KOPT-K1 (cell line): ENCODE results near the gene SDK2.
"Not testable (repeated sequence)": the region's sequence is repeated elsewhere in the genome, so short reads cannot be mapped to it uniquely, and the experiment has no call there.

Experiments
- H3K27ac ChIP-seq: fragments of 200-600 bp; sonication (generic); 2 replicates; pipeline ENCODE4 v1.5.1; 2016; ENCODE audit warnings: antibody characterized with exemption, mild to moderate bottlenecking, low read depth, low read length; ENCODE audit not compliant: poor library complexity, severe bottlenecking
- H3K36me3 ChIP-seq: fragments of 200-600 bp; sonication (generic); 2 replicates; pipeline ENCODE4 v1.5.1; 2017; ENCODE audit warnings: antibody characterized with exemption, mild to moderate bottlenecking, low read length, moderate library complexity; ENCODE audit not compliant: insufficient read depth
- H3K9me3 ChIP-seq: fragments of 200-600 bp; sonication (generic); 2 replicates; pipeline ENCODE4 v1.5.1; 2017; ENCODE audit warnings: antibody characterized with exemption, low read length, mild to moderate bottlenecking; ENCODE audit not compliant: insufficient read depth, poor library complexity, severe bottlenecking

The SDK2 gene

DNA sequence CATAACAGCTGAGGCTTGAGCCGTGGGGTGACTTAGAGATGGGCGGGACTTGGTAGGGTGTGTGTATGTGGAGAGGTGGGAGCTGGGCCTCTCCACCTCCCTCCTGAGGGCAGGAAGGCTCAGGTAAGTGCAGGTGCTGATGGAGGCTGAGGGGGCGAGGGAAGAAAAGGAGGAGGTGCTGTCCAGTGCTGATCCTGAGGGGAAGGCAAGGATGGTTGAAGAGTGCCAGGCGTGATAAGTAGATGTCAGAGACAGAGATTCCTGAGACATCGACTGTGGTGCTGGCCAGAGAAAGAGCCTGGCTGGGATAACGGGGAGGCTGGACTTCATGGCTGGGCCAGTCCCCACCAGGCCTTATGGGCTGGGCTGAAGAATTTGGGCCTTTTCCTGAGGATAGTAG is 159.1 kb downstream of the SDK2 start:
- no peaks in the 10 kb centered on the region for H3K36me3 ChIP-seq
- H3K27ac ChIP-seq = no peak overlapping the region

DNA sequence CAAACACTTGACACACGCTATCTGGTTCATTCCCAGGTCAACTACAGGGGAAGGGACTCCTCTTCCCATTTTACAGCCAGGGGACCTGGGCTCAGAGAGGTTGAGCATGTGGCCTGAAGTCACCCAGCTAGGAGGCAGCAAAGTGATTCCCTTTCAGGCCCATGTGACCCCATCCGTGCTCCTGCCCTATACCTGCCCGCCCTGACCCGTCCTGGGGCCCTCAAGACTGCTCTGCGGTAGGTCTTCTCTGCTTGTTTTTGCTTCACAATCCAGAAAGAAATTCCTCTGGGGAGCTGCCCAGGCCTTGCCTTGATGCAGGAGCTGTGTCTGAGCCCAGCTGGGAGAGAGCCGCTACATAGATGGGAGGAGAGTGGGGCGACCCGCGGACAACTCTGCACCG is 161.4 kb downstream of the SDK2 start:
- no peaks in the 10 kb centered on the region for H3K36me3 ChIP-seq
- no peak overlapping the region for H3K27ac ChIP-seq
- peaks cover 21% of the 10 kb centered on the region for H3K9me3 ChIP-seq

More for the DNA sequence above, 159.1 kb downstream of the SDK2 start:
- H3K9me3 ChIP-seq = peaks cover 21% of the 10 kb centered on the region

DNA sequence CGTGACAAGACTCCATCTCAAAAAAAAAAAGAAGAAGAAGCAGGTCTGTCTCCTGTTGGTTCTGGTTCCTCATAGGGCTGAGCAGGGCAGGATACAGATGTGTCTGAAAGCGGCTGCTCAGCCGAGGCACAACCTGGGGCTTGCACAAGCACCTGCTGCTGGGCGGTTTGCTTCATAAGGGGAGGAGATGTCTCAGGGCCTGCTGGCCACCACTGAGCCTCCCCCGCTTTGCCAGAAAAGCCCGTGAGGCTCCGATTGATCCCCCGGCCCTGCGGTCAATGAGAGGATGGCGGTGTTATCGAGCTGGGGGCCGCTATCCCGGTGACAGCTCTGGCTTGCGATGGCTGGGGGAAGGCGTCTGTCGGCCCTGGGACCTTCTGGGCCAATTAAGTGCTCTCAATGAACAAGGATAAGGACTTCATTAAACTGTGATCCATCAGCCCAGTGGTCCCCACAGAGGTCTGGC is 162.0 kb downstream of the SDK2 start:
- Histone ChIP-seq H3K27ac (no peak overlapping the region), H3K36me3 (no peaks in the 10 kb centered on the region), H3K9me3 (peaks cover 21% of the 10 kb centered on the region)

DNA sequence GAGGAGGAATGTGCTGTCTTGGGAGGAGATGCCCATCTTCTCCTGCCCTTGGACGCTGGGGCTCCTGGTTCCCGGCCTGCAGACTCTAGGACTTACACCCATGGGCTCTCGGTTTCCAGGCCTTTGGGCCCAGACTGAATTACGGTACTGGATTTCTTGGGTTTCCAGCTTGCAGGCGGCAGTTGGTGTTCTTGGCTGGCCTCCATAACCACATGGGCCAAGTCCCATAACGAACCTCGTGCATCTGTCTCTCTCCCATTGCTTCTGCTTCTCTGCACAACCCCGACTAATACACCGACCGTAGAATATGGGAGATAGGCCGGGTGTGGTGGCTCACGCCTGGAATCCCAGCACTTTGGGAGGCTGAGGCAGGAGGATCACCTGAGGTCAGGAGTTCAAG is 162.6 kb downstream of the SDK2 start:
- no peak overlapping the region for H3K27ac ChIP-seq
- H3K9me3 ChIP-seq = peaks cover 21% of the 10 kb centered on the region
- no peaks in the 10 kb centered on the region for H3K36me3 ChIP-seq

DNA sequence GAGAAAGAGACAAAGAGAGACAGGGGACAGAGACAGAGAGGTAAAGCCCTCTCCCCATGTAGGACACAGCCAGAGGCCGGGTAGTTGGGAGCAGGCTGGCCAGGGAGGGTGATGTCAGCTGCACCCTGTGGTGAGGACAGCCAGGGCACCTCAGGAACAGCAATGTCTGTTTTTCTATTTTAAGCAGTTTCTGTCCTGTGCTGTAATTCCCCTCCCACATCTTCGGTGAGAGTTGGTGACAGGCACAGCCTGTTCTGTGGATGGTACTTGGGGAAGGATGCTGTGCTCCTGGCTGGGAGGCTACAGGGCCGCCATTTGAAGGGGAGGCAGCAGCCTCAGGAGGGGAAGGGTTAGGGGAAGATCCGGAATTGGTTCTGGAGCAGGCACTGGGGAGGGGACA is 163.5 kb downstream of the SDK2 start:
- no peaks in the 10 kb centered on the region for H3K36me3 ChIP-seq
- no peak overlapping the region for H3K27ac ChIP-seq
- H3K9me3 ChIP-seq = peaks cover 16% of the 10 kb centered on the region

DNA sequence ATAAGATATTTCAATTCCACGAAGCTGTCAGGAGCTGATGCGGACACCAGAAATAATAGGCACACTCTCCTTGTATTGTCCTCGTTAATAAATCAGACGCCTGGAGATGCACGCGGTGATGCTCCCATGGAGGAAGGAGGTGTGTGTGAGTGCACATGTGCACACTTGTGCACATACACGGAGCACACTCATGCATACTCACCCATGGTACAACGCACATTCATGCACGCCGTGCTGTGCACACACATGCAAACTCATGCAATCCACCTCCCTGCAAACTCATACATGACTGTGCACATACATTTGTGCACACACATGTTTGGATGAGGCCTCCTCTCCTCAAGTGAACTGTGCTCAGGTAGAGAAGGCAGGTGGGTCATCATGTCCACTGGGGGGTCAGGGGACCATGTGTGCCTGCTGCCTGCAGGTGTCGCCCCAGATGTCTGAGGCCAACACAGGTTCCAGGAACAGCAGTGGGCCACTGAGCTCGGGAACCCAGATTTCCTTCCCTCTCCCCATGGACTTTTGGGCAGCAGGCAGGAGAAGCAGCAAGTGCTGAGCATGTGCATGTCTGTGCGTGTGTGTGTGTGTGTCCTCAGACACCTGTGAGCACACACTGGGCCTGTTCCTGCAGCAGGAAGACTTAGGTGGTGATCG is 165.3 kb downstream of the SDK2 start:
- H3K9me3 ChIP-seq = no peaks in the 10 kb centered on the region

DNA sequence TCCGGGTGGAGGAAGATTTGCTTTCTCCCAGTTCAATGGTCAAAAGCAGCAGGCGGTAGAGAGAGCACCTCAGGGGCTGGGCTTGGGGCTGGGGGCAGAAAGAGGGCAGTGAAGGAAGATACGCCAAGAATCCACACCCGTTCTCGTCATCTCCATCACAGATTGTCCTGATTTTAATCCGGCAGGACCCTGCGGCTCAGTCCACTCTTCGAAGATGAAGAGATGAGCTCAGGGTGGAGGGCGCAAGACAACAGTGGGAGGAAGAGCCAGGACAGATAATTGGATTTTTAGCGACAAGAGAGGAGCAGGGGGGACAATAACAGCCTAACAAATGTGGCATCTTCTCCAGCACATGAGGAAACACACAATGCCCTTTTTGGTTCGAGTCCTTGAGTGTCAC is 165.9 kb downstream of the SDK2 start:
- Histone ChIP-seq H3K36me3 (no peaks in the 10 kb centered on the region), H3K9me3 (peaks cover under 1% of the 10 kb centered on the region), H3K27ac (no peak overlapping the region)

More for the DNA sequence above, 165.3 kb downstream of the SDK2 start:
- no peak overlapping the region for H3K27ac ChIP-seq
- no peaks in the 10 kb centered on the region for H3K36me3 ChIP-seq

DNA sequence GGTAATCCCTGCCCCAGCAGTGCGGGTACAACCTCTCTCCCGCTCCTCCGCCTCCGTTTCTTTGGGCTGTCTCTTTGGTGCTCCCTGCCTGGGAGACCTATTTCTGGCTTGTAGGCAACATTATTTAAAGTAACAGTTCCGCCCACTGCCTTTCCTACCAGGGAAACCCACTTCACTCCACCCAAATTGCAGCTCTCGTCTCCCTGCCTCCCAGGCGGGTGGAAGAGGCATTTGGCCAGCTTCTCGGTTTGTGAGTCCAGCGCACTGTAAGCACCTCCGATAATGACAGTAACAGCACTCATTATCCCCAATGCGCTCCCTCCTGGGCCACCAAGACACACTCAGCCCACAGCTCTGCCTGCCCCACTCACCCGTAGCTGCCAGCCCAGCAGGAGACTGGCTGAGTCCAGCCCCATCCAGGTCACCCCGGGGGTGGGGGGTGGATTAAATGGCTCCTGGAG is 167.3 kb downstream of the SDK2 start:
- no peak overlapping the region for H3K27ac ChIP-seq
- H3K36me3 ChIP-seq = no peaks in the 10 kb centered on the region
- peaks cover 15% of the 10 kb centered on the region for H3K9me3 ChIP-seq

DNA sequence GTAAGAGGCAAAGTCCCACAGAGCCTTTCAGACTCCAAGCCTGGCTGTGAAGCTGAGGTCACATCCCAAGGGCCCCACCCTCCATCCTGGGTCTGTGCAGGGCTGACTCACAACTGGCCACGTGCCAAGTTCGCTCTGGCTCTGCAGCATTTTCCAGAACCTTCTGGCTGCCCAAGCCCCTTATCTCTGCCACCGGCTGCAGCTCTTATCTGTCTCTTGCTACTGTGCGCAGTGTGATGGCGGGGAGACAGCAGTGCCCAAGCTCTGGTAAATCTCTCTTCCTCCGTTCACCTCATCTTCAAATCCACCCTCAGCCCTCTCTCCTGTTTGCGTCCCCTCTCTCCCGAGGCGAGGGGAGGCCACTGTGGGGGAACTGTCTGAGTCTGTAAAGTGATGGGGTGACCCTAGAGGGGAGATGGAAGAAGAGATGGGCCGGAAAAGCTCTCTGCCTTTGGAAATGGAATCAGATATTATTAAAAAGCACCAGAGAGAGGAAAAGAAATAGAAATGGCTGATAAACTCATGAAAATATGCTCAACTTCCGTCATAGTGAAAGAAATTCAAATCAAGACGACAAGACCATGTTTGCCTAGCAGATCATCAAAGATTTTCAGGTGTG is 169.8 kb downstream of the SDK2 start:
- H3K27ac ChIP-seq = no peak overlapping the region

DNA sequence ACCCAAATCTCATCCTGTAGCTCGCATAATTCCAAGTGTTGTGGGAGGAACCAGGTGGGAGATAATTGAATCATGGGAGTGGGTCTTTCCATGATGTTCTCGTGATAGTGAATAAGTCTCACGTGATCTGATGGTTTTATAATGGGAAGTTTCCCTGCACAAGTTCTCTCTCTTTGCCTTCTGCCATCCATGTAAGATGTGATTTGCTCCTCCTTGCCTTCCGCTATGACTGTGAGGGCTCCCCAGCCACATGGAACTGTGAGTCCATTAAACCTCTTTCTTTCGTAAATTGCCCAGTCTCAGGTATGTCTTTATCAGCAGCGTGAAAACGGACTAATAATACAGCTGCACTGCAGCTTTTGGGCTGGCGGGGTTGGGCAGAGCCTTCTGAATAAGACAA is 171.5 kb downstream of the SDK2 start:
- H3K27ac ChIP-seq, H3K36me3 ChIP-seq: not testable (repeated sequence)
- H3K9me3 ChIP-seq = peaks cover 18% of the 10 kb centered on the region

More for the DNA sequence above, 169.8 kb downstream of the SDK2 start:
- H3K36me3 ChIP-seq = no peaks in the 10 kb centered on the region
- H3K9me3 ChIP-seq = peaks cover 18% of the 10 kb centered on the region

DNA sequence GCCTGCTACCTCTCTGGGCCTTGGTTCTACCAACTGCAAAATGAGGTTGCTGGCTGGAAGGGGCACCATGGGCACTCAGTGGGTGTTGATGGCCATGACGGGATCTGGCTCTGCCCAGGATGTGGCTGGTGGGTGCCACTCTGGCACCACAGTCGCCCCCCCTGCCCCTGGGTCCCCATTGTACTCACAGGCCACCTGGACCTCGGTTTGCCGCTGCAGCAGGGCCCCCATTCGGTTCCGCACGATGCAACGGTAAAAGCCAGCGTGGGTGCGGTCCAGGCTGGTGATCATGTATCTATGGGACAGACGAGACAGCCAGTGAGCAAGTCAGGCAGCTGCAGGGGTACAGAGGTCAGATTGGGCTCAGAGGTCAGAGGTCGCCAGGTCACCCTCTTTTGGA is 172.3 kb downstream of the SDK2 start:
- Histone ChIP-seq H3K27ac (no peak overlapping the region), H3K36me3 (no peaks in the 10 kb centered on the region), H3K9me3 (peaks cover 18% of the 10 kb centered on the region)

DNA sequence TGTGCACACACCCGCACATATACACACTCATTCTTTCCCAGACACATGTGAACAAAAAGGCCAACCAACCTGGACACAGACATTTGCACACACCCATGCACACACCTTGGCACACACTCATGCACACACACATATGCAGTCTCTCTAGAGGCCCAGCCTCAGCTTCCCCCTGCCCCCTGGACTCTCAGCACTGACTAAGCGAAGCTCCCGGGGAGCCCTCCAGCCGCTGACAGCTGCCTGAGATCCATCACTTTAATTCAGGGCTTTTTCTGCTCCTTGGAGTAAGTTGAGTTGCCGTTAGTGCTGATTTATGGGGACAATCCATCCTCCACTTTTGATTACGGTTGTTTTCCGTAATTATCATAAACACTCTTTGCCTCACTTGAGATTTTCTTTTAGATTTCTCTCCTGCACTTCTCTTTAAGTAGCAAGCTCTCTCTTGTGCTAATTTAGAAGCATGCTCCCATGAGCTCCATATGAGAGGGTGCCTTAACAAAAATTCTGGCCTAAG is 173.9 kb downstream of the SDK2 start:
- Histone ChIP-seq H3K27ac (no peak overlapping the region), H3K36me3 (no peaks in the 10 kb centered on the region), H3K9me3 (peaks cover 18% of the 10 kb centered on the region)

DNA sequence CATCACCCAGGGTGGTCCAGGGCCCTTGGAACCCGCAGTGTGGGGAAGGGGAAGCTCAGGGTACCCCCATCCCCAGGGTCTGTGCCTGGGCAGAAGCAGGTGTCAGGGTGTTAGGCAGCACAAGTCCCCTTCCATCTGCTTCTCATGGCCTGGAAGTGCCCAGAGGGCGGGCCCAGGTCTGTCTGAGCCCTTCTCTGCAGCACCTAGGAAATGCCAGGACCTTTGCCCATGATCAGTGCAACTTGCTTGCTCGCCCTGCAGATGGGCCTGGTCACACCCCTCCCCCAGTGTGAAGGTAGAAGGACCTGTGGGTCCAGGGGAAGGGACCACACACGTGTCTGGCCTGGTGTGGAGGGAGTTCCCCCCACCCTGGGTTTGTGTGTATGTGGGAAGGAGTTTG is 174.9 kb downstream of the SDK2 start:
- Histone ChIP-seq H3K9me3 (peaks cover 18% of the 10 kb centered on the region), H3K27ac (no peak overlapping the region), H3K36me3 (no peaks in the 10 kb centered on the region)

DNA sequence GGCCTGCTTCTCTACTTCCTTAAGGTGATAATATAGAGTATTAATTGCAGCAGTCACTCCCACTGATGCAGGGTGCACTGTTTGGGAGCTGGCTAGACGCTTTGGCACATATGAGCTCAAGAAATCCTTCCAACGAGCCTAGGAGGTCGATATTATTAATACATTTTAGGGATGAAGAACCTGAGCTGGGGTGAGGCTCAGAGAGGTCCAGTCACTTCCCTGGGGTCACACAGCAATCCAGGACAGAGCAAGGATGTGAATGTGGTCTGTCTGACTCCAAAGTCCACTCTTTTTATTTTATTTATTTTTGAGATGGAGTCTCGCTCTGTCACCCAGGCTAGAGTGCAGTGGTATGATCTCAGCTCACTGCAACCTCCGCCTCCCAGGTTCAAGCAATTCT is 176.0 kb downstream of the SDK2 start:
- no peaks in the 10 kb centered on the region for H3K36me3 ChIP-seq
- peaks cover 16% of the 10 kb centered on the region for H3K9me3 ChIP-seq
- H3K27ac ChIP-seq = peak overlapping the region; percentile 4

DNA sequence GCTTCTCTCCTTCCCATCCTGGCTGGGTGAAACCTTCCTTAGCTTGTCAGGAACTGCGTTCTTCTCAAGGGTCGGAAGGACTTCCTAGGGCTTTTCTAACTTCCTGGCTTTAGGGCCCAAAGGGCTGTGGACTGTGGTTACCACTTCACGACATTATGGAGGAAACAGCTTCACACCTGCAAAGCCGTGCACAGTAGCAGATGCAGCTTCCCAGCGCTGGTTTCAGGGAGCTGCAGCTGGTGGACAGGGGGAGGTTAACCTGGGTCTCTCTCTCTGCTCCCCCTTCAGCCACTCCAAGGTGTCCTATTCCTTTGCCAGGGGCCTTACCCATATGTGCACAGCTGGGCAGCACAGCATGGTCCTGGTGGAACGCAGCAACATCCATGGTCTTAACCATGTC is 176.6 kb downstream of the SDK2 start:
- Histone ChIP-seq H3K9me3 (peaks cover 10% of the 10 kb centered on the region), H3K36me3 (no peaks in the 10 kb centered on the region), H3K27ac (peak overlapping the region; percentile 4)
